HepG2 (cell line): ENCODE results near the gene CD68. TPM values are rescaled to one million over a fixed set of nuclear protein-coding genes. Genes with fewer than 3 reads are reported as not detected.

Source experiments
- AKAP8 ChIP-seq: sonication (generic); formaldehyde crosslinking; IDR thresholded peaks from 2 replicates; pipeline ENCODE4 v1.5.1; 2020; ENCODE audit warnings: mild to moderate bottlenecking, missing genetic modification reagents
- ATRX ChIP-seq: sonication (generic); formaldehyde crosslinking; IDR thresholded peaks from 2 replicates; pipeline ENCODE4 v1.4.0; 2020; ENCODE audit warnings: missing genetic modification reagents, borderline replicate concordance
- FOXO4 ChIP-seq: sonication (generic); formaldehyde crosslinking; conservative IDR thresholded peaks from 2 replicates; pipeline ENCODE4 v1.8.1; 2023; ENCODE audit warnings: missing genetic modification reagents
- HES4 ChIP-seq: sonication (generic); formaldehyde crosslinking; IDR thresholded peaks from 2 replicates; pipeline ENCODE4 v1.9.0; 2021; ENCODE audit warnings: mild to moderate bottlenecking, missing genetic modification reagents, borderline replicate concordance
- HOXA3 ChIP-seq: sonication (generic); formaldehyde crosslinking; IDR thresholded peaks from 2 replicates; pipeline ENCODE4 v1.5.0; 2020; ENCODE audit warnings: missing genetic modification reagents
- KLF6 ChIP-seq: IDR thresholded peaks from 2 replicates; pipeline ENCODE4 v1.8.0; 2016; ENCODE audit warnings: missing biosample characterization, missing genetic modification reagents
- MBNL3 ChIP-seq: fragments of 250-450 bp; sonication (Bioruptor Pico); conservative IDR thresholded peaks from 2 replicates; pipeline ENCODE4 v1.8.0; 2022; ENCODE audit warnings: mild to moderate bottlenecking, inconsistent platforms
- MIER2 ChIP-seq: IDR thresholded peaks from 2 replicates; pipeline ENCODE4 v1.6.1; 2016; ENCODE audit warnings: missing biosample characterization, missing genetic modification reagents
- YEATS2 ChIP-seq: sonication (generic); formaldehyde crosslinking; IDR thresholded peaks from 2 replicates; pipeline ENCODE4 v1.4.0; 2020; ENCODE audit warnings: missing genetic modification reagents, borderline replicate concordance
- ZBTB10 ChIP-seq: sonication (generic); formaldehyde crosslinking; IDR thresholded peaks from 2 replicates; pipeline ENCODE4 v1.4.0; 2020; ENCODE audit warnings: missing genetic modification reagents, borderline replicate concordance
- ZNF484 ChIP-seq: sonication (generic); formaldehyde crosslinking; IDR thresholded peaks from 2 replicates; pipeline ENCODE4 v1.5.1; 2020; ENCODE audit warnings: mild to moderate bottlenecking, low read depth, missing genetic modification reagents, borderline replicate concordance
- ZNF598 ChIP-seq: sonication (generic); formaldehyde crosslinking; IDR thresholded peaks from 2 replicates; pipeline ENCODE4 v1.5.1; 2020; ENCODE audit warnings: mild to moderate bottlenecking, missing genetic modification reagents, borderline replicate concordance
- ZSCAN29 ChIP-seq: sonication (generic); formaldehyde crosslinking; conservative IDR thresholded peaks from 2 replicates; pipeline ENCODE4 v1.4.0; 2020; ENCODE audit warnings: mild to moderate bottlenecking, missing genetic modification reagents
- polyA plus RNA-seq, 8 experiments: library from polyadenylated mRNA; depleted of rRNA in 3 of 8; stranded (reverse) in 7 of 8; unstranded in 1 of 8; fragments of >200 nt; fragmentation: Illumina TruSeq in 4 of 8; extraction: Trizol in 4 of 8; gene quantifications; 2 replicates each; pipeline versions ENCODE4 v1.2.1 to v1.2.3, GENCODE V29; 2011 to 2016; ENCODE audit warnings: low read depth in 4 of 8, missing spikeins in 1 of 8, mixed read lengths in 1 of 8; ENCODE audit not compliant: insufficient read depth in 1 of 8
- total RNA-seq, 5 experiments: library from RNA; depleted of rRNA; stranded (reverse); fragments of >200 nt; fragmentation: Illumina TruSeq; extraction: Trizol; gene quantifications; 2 replicates each; pipeline ENCODE4 v1.2.3, GENCODE V29; 2016; ENCODE audit warnings: low read depth in 1 of 5
- TF ChIP-seq, protein P1 (sequence below): sonication (generic); formaldehyde crosslinking; IDR thresholded peaks from 2 replicates; pipeline ENCODE4 v1.8.0; 2022; ENCODE audit warnings: mild to moderate bottlenecking, missing genetic modification reagents
- TF ChIP-seq, protein P2 (sequence below): sonication (generic); formaldehyde crosslinking; IDR thresholded peaks from 2 replicates; pipeline ENCODE4 v1.4.0; 2020; ENCODE audit warnings: missing genetic modification reagents
- TF ChIP-seq, protein P3 (sequence below): sonication (generic); formaldehyde crosslinking; IDR thresholded peaks from 2 replicates; pipeline ENCODE4 v1.4.0; 2020; ENCODE audit warnings: missing genetic modification reagents; ENCODE audit errors: not compliant biosample characterization

Gene CD68
- total and polyA plus RNA-seq, 2 of the 13 experiments (the other 11 are each of a cell fraction or from before 2014, with no cell fraction given): 10.3 to 104 TPM

GRCh38 chr17:7583253-7584109 lies 4.0 kb downstream of the CD68 start, which contains the start of gene MPDU1 (continued):
- TF ChIP-seq ATRX: no peak
- peak; percentile 50; the same call in 1 of the 2 replicates for TF ChIP-seq ZNF484 (CRISPR knock-in tag)
- TF ChIP-seq, protein P1, sequence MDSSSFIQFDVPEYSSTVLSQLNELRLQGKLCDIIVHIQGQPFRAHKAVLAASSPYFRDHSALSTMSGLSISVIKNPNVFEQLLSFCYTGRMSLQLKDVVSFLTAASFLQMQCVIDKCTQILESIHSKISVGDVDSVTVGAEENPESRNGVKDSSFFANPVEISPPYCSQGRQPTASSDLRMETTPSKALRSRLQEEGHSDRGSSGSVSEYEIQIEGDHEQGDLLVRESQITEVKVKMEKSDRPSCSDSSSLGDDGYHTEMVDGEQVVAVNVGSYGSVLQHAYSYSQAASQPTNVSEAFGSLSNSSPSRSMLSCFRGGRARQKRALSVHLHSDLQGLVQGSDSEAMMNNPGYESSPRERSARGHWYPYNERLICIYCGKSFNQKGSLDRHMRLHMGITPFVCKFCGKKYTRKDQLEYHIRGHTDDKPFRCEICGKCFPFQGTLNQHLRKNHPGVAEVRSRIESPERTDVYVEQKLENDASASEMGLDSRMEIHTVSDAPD (CRISPR knock-in tag): 0 out of 2 replicates have a peak, but pooled peaks have one; percentile 73
- TF ChIP-seq ZSCAN29: no peak
- no peak for TF ChIP-seq FOXO4 (CRISPR knock-in tag)
- no peak for TF ChIP-seq MBNL3 (CRISPR knock-in tag)
- TF ChIP-seq, protein P2, sequence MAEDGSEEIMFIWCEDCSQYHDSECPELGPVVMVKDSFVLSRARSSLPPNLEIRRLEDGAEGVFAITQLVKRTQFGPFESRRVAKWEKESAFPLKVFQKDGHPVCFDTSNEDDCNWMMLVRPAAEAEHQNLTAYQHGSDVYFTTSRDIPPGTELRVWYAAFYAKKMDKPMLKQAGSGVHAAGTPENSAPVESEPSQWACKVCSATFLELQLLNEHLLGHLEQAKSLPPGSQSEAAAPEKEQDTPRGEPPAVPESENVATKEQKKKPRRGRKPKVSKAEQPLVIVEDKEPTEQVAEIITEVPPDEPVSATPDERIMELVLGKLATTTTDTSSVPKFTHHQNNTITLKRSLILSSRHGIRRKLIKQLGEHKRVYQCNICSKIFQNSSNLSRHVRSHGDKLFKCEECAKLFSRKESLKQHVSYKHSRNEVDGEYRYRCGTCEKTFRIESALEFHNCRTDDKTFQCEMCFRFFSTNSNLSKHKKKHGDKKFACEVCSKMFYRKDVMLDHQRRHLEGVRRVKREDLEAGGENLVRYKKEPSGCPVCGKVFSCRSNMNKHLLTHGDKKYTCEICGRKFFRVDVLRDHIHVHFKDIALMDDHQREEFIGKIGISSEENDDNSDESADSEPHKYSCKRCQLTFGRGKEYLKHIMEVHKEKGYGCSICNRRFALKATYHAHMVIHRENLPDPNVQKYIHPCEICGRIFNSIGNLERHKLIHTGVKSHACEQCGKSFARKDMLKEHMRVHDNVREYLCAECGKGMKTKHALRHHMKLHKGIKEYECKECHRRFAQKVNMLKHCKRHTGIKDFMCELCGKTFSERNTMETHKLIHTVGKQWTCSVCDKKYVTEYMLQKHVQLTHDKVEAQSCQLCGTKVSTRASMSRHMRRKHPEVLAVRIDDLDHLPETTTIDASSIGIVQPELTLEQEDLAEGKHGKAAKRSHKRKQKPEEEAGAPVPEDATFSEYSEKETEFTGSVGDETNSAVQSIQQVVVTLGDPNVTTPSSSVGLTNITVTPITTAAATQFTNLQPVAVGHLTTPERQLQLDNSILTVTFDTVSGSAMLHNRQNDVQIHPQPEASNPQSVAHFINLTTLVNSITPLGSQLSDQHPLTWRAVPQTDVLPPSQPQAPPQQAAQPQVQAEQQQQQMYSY (CRISPR knock-in tag): peak; percentile 59
- peak; percentile 88 for TF ChIP-seq YEATS2 (CRISPR knock-in tag)
- TF ChIP-seq, protein P3, sequence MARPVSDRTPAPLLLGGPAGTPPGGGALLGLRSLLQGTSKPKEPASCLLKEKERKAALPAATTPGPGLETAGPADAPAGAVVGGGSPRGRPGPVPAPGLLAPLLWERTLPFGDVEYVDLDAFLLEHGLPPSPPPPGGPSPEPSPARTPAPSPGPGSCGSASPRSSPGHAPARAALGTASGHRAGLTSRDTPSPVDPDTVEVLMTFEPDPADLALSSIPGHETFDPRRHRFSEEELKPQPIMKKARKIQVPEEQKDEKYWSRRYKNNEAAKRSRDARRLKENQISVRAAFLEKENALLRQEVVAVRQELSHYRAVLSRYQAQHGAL: peak; percentile 83
- peak; percentile 79 for TF ChIP-seq KLF6 (CRISPR knock-in tag)
- TF ChIP-seq ZBTB10 (CRISPR knock-in tag): no peak
- no peak for TF ChIP-seq AKAP8 (CRISPR knock-in tag)
- no peak; the same call in 1 of the 2 replicates for TF ChIP-seq MIER2 (CRISPR knock-in tag)
- peak; percentile 99 for TF ChIP-seq HOXA3
- TF ChIP-seq ZNF598 (CRISPR knock-in tag): peak; percentile 91; the same call in 1 of the 2 replicates
- peak; percentile 76 for TF ChIP-seq HES4
